HG03039 (cell line): ENCODE results near the gene PRM3.

ENCODE experiments used
- ATAC-seq: cut with Tn5 transposase; IDR thresholded peaks from one replicate; pipeline ENCODE4 v1.9.1; 2021; ENCODE audit warnings: mild to moderate bottlenecking, moderate library complexity; ENCODE audit not compliant: unreplicated experiment

Gene PRM3

GRCh38 chr16:11283820-11284248, 10.4 kb upstream of the PRM3 start:
- no peak for ATAC-seq

GRCh38 chr16:11280616-11281522, 7.4 kb upstream of the PRM3 start, which contains the start of gene PRM1:
PRM1 (minus strand) TSS chr16:11281330; CDS start chr16:11281238, 92 bp downstream.
- ATAC-seq, result no peak

GRCh38 chr16:11278681-11279628, 5.5 kb upstream of the PRM3 start:
- no peak for ATAC-seq

GRCh38 chr16:11277607-11278337, 4.3 kb upstream of the PRM3 start:
- no peak for ATAC-seq

GRCh38 chr16:11276896-11277593, 3.6 kb upstream of the PRM3 start:
- no peak for ATAC-seq

- ATAC-seq, result no peak
Observed at GRCh38 chr16:11276143-11276895, 2.9 kb upstream of the PRM3 start, which contains the start of gene PRM2. PRM2 (minus strand) TSS chr16:11276480; CDS start chr16:11276370, 110 bp downstream.

GRCh38 chr16:11274964-11275363, 1.5 kb upstream of the PRM3 start:
- ATAC-seq, result no peak

GRCh38 chr16:11273721-11274324, 394 bp upstream of the PRM3 start:
- no peak for ATAC-seq

GRCh38 chr16:11272484-11272883, 945 bp downstream of the PRM3 start:
- ATAC-seq, result no peak

- ATAC-seq, result no peak
Observed at GRCh38 chr16:11271610-11272009, 1.8 kb downstream of the PRM3 start.

- no peak for ATAC-seq
Observed at GRCh38 chr16:11270602-11271162, 2.7 kb downstream of the PRM3 start.

- no peak for ATAC-seq
Observed at GRCh38 chr16:11268921-11269375, 4.5 kb downstream of the PRM3 start, which contains the start of gene TNP2. TNP2 (minus strand) TSS chr16:11269325; CDS start chr16:11269262, 63 bp downstream.

GRCh38 chr16:11265124-11265523, 8.3 kb downstream of the PRM3 start:
- ATAC-seq, result no peak

- no peak for ATAC-seq
Observed at GRCh38 chr16:11264155-11264832, 9.1 kb downstream of the PRM3 start.

- no peak for ATAC-seq
Observed at GRCh38 chr16:11263737-11264136, 9.7 kb downstream of the PRM3 start.

- ATAC-seq, result no peak
Observed at GRCh38 chr16:11262915-11263314, 10.5 kb downstream of the PRM3 start.

- ATAC-seq, result no peak
Observed at GRCh38 chr16:11260596-11260966, 12.8 kb downstream of the PRM3 start.
